ENCODE data around the gene LPP. TPM values are rescaled to one million over a fixed set of nuclear protein-coding genes. Genes with fewer than 3 reads are reported as not detected.

LPP gene
- total RNA-seq, 2 donors from 2014 or later = 1,601 to 1,705 TPM

- DNase-seq (ENCODE audit: low spot score) = no peak
- intact Hi-C loops (cut with DNase I) = loop anchor here in 1 of 2 donors (2.0 kb wide), 1 partner anchor 62 kb away; no protein-coding TSS in a partner anchor
These were observed 237.0 kb downstream of the LPP start for GRCh38 chr3:188390775-188391443.

- intact Hi-C loops (cut with DNase I) = loop anchor here in 1 of 2 donors (2.0 kb wide), 1 partner anchor 63 kb away; no protein-coding TSS in a partner anchor
- no peak for DNase-seq (ENCODE audit: low spot score)
These were observed 237.6 kb downstream of the LPP start for GRCh38 chr3:188391592-188391991.

GRCh38 chr3:188392076-188392475 is 238.1 kb downstream of the LPP start:
- no peak for DNase-seq (ENCODE audit: low spot score)
- intact Hi-C loops (cut with DNase I) = no loop called here

- intact Hi-C loops (cut with DNase I) = no loop called here
- no peak for DNase-seq (ENCODE audit: low spot score)
These were observed 240.7 kb downstream of the LPP start for GRCh38 chr3:188394623-188395022.

- no peak for DNase-seq (ENCODE audit: low spot score)
- intact Hi-C loops (cut with DNase I) = no loop called here
These were observed 242.3 kb downstream of the LPP start for GRCh38 chr3:188396251-188396650.

GRCh38 chr3:188396900-188397299 is 242.9 kb downstream of the LPP start:
- intact Hi-C loops (cut with DNase I) = no loop called here
- DNase-seq (ENCODE audit: low spot score) = no peak

GRCh38 chr3:188397766-188398705 is 244.1 kb downstream of the LPP start:
- intact Hi-C loops (cut with DNase I) = no loop called here
- no peak for DNase-seq (ENCODE audit: low spot score)

- no peak for DNase-seq (ENCODE audit: low spot score)
- intact Hi-C loops (cut with DNase I) = no loop called here
These were observed 246.7 kb downstream of the LPP start for GRCh38 chr3:188400494-188401243.

- DNase-seq (ENCODE audit: low spot score) = no peak
- intact Hi-C loops (cut with DNase I) = no loop called here
These were observed 247.5 kb downstream of the LPP start for GRCh38 chr3:188401244-188401993.

- intact Hi-C loops (cut with DNase I) = no loop called here
These were observed 248.3 kb downstream of the LPP start for GRCh38 chr3:188402229-188402628.

GRCh38 chr3:188403404-188403803 is 249.4 kb downstream of the LPP start:
- DNase-seq (ENCODE audit: low spot score) = no peak
- intact Hi-C loops (cut with DNase I) = no loop called here

More at GRCh38 chr3:188402229-188402628, 248.3 kb downstream of the LPP start:
- no peak for DNase-seq (ENCODE audit: low spot score)

- intact Hi-C loops (cut with DNase I) = no loop called here
- no peak for DNase-seq (ENCODE audit: low spot score)
These were observed 250.2 kb downstream of the LPP start for GRCh38 chr3:188404124-188404523.

- intact Hi-C loops (cut with DNase I) = no loop called here
- no peak for DNase-seq (ENCODE audit: low spot score)
These were observed 250.7 kb downstream of the LPP start for GRCh38 chr3:188404701-188405100.

GRCh38 chr3:188407158-188407880 is 253.4 kb downstream of the LPP start:
- intact Hi-C loops (cut with DNase I) = no loop called here
- no peak for DNase-seq (ENCODE audit: low spot score)

GRCh38 chr3:188408831-188409230 is 254.9 kb downstream of the LPP start:
- intact Hi-C loops (cut with DNase I) = no loop called here
- DNase-seq (ENCODE audit: low spot score) = no peak

GRCh38 chr3:188411750-188412149 is 257.8 kb downstream of the LPP start:
- intact Hi-C loops (cut with DNase I) = no loop called here
- DNase-seq (ENCODE audit: low spot score) = no peak

GRCh38 chr3:188415196-188415595 is 261.2 kb downstream of the LPP start:
- intact Hi-C loops (cut with DNase I) = no loop called here
- no peak for DNase-seq (ENCODE audit: low spot score)

- intact Hi-C loops (cut with DNase I) = no loop called here
These were observed 262.1 kb downstream of the LPP start for GRCh38 chr3:188416041-188416440.

More at GRCh38 chr3:188416041-188416440, 262.1 kb downstream of the LPP start:
- no peak for DNase-seq (ENCODE audit: low spot score)

Data from posterior vena cava (tissue), 2 donors.